ENCODE measurements around the gene STOX1. TPM values are rescaled to one million over a fixed set of nuclear protein-coding genes. Genes with fewer than 3 reads are reported as not detected.

STOX1 gene, protein sequence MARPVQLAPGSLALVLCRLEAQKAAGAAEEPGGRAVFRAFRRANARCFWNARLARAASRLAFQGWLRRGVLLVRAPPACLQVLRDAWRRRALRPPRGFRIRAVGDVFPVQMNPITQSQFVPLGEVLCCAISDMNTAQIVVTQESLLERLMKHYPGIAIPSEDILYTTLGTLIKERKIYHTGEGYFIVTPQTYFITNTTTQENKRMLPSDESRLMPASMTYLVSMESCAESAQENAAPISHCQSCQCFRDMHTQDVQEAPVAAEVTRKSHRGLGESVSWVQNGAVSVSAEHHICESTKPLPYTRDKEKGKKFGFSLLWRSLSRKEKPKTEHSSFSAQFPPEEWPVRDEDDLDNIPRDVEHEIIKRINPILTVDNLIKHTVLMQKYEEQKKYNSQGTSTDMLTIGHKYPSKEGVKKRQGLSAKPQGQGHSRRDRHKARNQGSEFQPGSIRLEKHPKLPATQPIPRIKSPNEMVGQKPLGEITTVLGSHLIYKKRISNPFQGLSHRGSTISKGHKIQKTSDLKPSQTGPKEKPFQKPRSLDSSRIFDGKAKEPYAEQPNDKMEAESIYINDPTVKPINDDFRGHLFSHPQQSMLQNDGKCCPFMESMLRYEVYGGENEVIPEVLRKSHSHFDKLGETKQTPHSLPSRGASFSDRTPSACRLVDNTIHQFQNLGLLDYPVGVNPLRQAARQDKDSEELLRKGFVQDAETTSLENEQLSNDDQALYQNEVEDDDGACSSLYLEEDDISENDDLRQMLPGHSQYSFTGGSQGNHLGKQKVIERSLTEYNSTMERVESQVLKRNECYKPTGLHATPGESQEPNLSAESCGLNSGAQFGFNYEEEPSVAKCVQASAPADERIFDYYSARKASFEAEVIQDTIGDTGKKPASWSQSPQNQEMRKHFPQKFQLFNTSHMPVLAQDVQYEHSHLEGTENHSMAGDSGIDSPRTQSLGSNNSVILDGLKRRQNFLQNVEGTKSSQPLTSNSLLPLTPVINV
- under 0.01 and 0.12 TPM in 2 replicates for total RNA-seq (ENCODE audit: low replicate concordance)

DNA sequence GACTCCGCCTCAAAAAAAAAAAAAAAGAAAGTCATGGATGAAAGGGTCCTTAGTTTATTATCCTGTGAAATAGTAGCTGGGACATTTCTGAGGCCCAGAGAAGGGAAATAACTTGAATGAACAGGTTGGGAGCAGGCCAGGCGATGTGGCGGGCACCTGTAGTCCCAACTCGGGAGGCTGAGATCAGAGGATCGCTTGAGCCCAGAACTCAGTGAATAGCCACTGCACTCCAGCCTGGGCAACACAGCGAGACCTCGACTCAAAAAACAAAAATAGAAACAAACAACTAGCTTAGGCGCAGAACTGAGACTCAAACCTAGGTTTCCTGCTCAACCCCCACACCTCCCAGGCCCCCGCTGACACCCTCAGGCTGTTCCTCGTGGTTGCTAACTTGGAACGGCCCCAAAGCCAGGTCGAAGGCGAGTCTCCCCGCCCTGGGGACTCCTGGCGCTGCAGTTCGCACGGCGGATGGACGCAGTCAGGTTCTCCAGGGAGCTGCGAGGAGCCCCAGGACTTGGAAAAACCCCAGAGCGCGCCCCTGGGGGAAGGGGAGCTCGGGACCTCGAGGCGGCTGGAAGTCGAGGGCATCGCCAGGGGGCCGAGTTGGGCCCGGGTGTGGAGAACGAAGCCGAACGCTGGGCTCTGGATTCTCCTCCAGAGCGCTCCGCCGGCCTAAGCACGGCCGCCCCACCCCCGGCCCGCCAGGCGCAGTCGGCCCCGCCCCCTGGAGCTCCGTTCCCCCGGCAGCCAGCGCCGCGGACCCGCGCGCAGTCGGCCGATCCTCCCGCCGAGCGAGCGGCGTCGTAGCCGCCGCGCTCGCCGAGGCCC, at the start of gene STOX1:
STOX1 (plus strand) TSS at position 768 of the 828 bp plus-strand sequence. CDS start 93 bp downstream, outside the sequence.

DNA sequence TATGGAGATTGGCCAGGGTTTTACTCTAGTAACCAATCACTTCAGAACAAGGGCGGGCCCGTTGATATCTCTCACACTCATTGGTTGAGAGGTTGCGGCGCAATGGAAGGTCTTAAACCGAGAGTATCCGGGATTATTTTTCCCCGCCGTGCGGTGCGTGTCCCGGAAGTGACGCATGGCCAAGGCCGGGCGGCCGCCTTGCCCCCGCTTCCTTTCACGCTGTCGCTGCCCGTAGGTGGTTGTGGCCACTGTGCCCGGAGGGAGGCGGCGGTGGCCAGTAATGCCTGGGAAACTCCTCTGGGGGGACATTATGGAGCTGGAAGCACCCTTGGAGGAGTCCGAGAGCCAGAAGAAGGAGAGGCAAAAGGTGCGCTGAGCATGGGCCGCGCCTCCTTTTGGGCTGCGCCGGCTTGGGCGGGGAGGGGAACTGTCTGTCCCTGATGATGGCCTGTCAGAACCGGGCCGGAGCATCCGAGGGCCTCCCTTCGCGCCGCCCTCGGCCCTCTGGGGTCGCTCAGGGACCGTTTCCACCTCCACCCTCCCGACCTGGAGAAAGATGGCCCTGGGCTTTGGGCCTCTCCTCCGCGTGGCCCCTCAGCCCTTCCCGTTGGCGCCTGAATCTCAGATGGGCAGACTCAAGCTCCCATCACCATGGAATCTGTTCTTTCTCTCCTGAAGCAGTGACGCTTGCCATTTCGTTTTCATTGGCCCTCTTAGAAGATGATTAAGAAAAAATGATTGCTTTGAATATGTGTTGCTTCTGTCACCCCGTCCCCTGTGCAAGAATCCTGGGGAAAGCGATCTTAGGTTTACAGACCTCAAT, 74.0 kb downstream of the STOX1 start, which contains the start of gene DDX50:
DDX50 (plus strand) TSS at position 211 of the 823 bp plus-strand sequence; CDS start at position 281, 70 bp downstream.

Other genes starting within 250 kb of the STOX1 start
- gene CCAR1, start 106.3 kb upstream of the STOX1 start, total RNA-seq (ENCODE audit: low replicate concordance): 12.5 and 18.2 TPM in 2 replicates
- 56.1 and 59.9 TPM in 2 replicates for gene DDX50, start 73.8 kb downstream of the STOX1 start, total RNA-seq (ENCODE audit: low replicate concordance)
- gene DDX21, start 128.6 kb downstream of the STOX1 start, total RNA-seq (ENCODE audit: low replicate concordance): 25.4 and 66.2 TPM in 2 replicates
- gene KIFBP, start 161.3 kb downstream of the STOX1 start, total RNA-seq (ENCODE audit: low replicate concordance): 16.0 and 30.9 TPM in 2 replicates

Data from smooth muscle cell of the coronary artery (primary cell).